Measurements from ENCODE around the gene LRIG2. TPM values are rescaled to one million over a fixed set of nuclear protein-coding genes. Genes with fewer than 3 reads are reported as not detected.

Gene LRIG2
- total and polyA plus RNA-seq, 2 experiments from 2014 or later, result 10.0 to 40.4 TPM

- peak overlapping the region; percentile 56; the same call in 1 of the 2 replicates for H3K4me2 ChIP-seq
- H3K27me3 ChIP-seq (ENCODE audit: insufficient read depth), result no peaks in the 10 kb centered on the region
- no peaks in the 10 kb centered on the region for H3K36me3 ChIP-seq (ENCODE audit: insufficient read depth)
- no peak for TF ChIP-seq STAT1 (IDR thresholded peaks at IDR 0.05; ENCODE audit: unreplicated experiment)
- TF ChIP-seq ZNF462 (CRISPR knock-in tag; IDR thresholded peaks at IDR 0.05), result no peak
- TF ChIP-seq, protein P1, sequence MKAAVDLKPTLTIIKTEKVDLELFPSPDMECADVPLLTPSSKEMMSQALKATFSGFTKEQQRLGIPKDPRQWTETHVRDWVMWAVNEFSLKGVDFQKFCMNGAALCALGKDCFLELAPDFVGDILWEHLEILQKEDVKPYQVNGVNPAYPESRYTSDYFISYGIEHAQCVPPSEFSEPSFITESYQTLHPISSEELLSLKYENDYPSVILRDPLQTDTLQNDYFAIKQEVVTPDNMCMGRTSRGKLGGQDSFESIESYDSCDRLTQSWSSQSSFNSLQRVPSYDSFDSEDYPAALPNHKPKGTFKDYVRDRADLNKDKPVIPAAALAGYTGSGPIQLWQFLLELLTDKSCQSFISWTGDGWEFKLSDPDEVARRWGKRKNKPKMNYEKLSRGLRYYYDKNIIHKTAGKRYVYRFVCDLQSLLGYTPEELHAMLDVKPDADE (IDR thresholded peaks at IDR 0.05), result no peak
- TF ChIP-seq ZNF331 (CRISPR knock-in tag; IDR thresholded peaks at IDR 0.05; ENCODE audit: low read depth), result no peak
- H3K4me3 ChIP-seq, result no peak overlapping the region
- H2AFZ ChIP-seq, result no peak overlapping the region
- H4K20me1 ChIP-seq (replicated peaks; ENCODE audit: insufficient read depth), result no peaks in the 10 kb centered on the region
- no peaks in the 10 kb centered on the region; the same call in 1 of the 2 replicates for H3K9me2 ChIP-seq (ENCODE audit: insufficient read depth)
- peaks cover 49% of the 10 kb centered on the region for H3K4me1 Mint-ChIP-seq
- DNase-seq (ENCODE audit: low spot score), result no peak
- H3K79me2 ChIP-seq (replicated peaks; ENCODE audit: insufficient read depth), result no peaks in the 10 kb centered on the region
- ATAC-seq, result no peak
- H3K36me3 Mint-ChIP-seq (ENCODE audit: low read depth), result peaks cover 2% of the 10 kb centered on the region; the same call in 1 of the 3 replicates
- H3K27ac Mint-ChIP-seq, result peak overlapping the region; percentile 99
- no peak overlapping the region; the same call in 2 of the 3 replicates for H3K4me3 Mint-ChIP-seq
- peaks cover 20% of the 10 kb centered on the region for H3F3A ChIP-seq (replicated peaks; ENCODE audit: low read depth)
- H3K4me1 ChIP-seq (ENCODE audit: insufficient read depth), result peaks cover 32% of the 10 kb centered on the region
- H3K27ac ChIP-seq (ENCODE audit: low read depth), result peak overlapping the region; percentile 99
- no peaks in the 10 kb centered on the region for H3K9me3 Mint-ChIP-seq
- peaks cover 14% of the 10 kb centered on the region for H3K27me3 Mint-ChIP-seq (ENCODE audit: insufficient read depth, low read depth, poor library complexity)
Observed at GRCh38 chr1:113040718-113041412, 32.1 kb upstream of the LRIG2 start.
